ENCODE results near the gene CAP1.

CAP1 gene

GRCh38 chr1:40102038-40102437, 61.5 kb downstream of the CAP1 start:
- Histone ChIP-seq H3K4me1 (ENCODE audit: low read length) (peaks cover 5% of the 10 kb centered on the region; the same call in 1 of the 2 replicates), H3K4me2 (ENCODE audit: low read depth, low read length) (no peak overlapping the region), H3K79me2 (ENCODE audit: low read length) (no peaks in the 10 kb centered on the region), H3K36me3 (replicated peaks; ENCODE audit: insufficient read depth, low read length) (no peaks in the 10 kb centered on the region), H4K20me1 (ENCODE audit: insufficient read depth, low read length) (no peaks in the 10 kb centered on the region), H3K9me2 (replicated peaks; ENCODE audit: insufficient read depth, low read length) (no peaks in the 10 kb centered on the region), H3K27me3 (replicated peaks; ENCODE audit: insufficient read depth, low read length) (no peaks in the 10 kb centered on the region), H2AFZ (ENCODE audit: low read length) (no peak overlapping the region), H3K9me3 (replicated peaks; ENCODE audit: insufficient read depth, low read length) (no peaks in the 10 kb centered on the region), H3K27ac (ENCODE audit: low read length) (no peak overlapping the region), H3K4me3 (ENCODE audit: low read length) (no peak overlapping the region), H3K9ac (ENCODE audit: low read length) (no peak overlapping the region), H3F3A (ENCODE audit: insufficient read depth, low read length) (no peaks in the 10 kb centered on the region)
- TF ChIP-seq CTCF (IDR thresholded peaks at IDR 0.05; ENCODE audit: low read length) (no peak), EZH2phosphoT487 (IDR thresholded peaks at IDR 0.05; ENCODE audit: low read length) (no peak), EZH2 (optimal IDR thresholded peaks at IDR 0.05; ENCODE audit: low read depth, low read length) (no peak)
- no peak for DNase-seq

GRCh38 chr1:40102896-40103295, 62.4 kb downstream of the CAP1 start:
- H3K4me2 ChIP-seq (ENCODE audit: low read depth, low read length): no peak overlapping the region
- no peak overlapping the region for H3K4me3 ChIP-seq (ENCODE audit: low read length)
- H3K79me2 ChIP-seq (ENCODE audit: low read length): no peaks in the 10 kb centered on the region
- DNase-seq: no peak
- no peak overlapping the region for H2AFZ ChIP-seq (ENCODE audit: low read length)
- no peaks in the 10 kb centered on the region for H3K9me3 ChIP-seq (replicated peaks; ENCODE audit: insufficient read depth, low read length)
- no peaks in the 10 kb centered on the region for H3K4me1 ChIP-seq (ENCODE audit: low read length)
- H3F3A ChIP-seq (ENCODE audit: insufficient read depth, low read length): no peaks in the 10 kb centered on the region
- TF ChIP-seq CTCF (IDR thresholded peaks at IDR 0.05; ENCODE audit: low read length): no peak
- TF ChIP-seq EZH2 (optimal IDR thresholded peaks at IDR 0.05; ENCODE audit: low read depth, low read length): no peak
- TF ChIP-seq EZH2phosphoT487 (IDR thresholded peaks at IDR 0.05; ENCODE audit: low read length): no peak
- H3K9me2 ChIP-seq (replicated peaks; ENCODE audit: insufficient read depth, low read length): no peaks in the 10 kb centered on the region
- H3K27me3 ChIP-seq (replicated peaks; ENCODE audit: insufficient read depth, low read length): no peaks in the 10 kb centered on the region
- no peak overlapping the region for H3K27ac ChIP-seq (ENCODE audit: low read length)
- H3K9ac ChIP-seq (ENCODE audit: low read length): no peak overlapping the region
- H4K20me1 ChIP-seq (ENCODE audit: insufficient read depth, low read length): no peaks in the 10 kb centered on the region
- H3K36me3 ChIP-seq (replicated peaks; ENCODE audit: insufficient read depth, low read length): no peaks in the 10 kb centered on the region

DNA sequence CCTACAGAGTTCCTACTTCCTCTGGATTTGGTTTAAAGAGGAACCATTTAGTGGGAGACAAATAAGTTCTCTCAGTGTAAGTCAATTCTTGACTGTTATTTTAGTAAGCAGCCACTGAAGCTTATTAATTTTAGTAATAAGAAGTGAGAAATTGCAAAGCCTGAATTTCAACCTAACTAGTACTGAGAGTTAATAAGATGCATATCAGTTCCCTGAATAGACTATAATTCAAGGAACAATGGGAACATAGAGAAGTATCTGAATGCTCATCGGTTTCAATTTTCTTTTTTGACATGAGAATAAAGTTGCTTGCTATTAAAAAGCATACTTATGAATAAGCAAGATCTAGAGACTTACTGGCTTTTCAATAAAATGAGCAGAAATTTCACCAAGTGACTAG, 64.5 kb downstream of the CAP1 start:
- H3K27ac ChIP-seq (ENCODE audit: low read length): no peak overlapping the region
- H3K4me1 ChIP-seq (ENCODE audit: low read length): no peaks in the 10 kb centered on the region
- no peaks in the 10 kb centered on the region for H3K79me2 ChIP-seq (ENCODE audit: low read length)
- no peaks in the 10 kb centered on the region for H3K27me3 ChIP-seq (replicated peaks; ENCODE audit: insufficient read depth, low read length)
- H3K9me2 ChIP-seq (replicated peaks; ENCODE audit: insufficient read depth, low read length): no peaks in the 10 kb centered on the region
- H3K36me3 ChIP-seq (replicated peaks; ENCODE audit: insufficient read depth, low read length): no peaks in the 10 kb centered on the region
- TF ChIP-seq CTCF (IDR thresholded peaks at IDR 0.05; ENCODE audit: low read length) (no peak), EZH2phosphoT487 (IDR thresholded peaks at IDR 0.05; ENCODE audit: low read length) (no peak), EZH2 (optimal IDR thresholded peaks at IDR 0.05; ENCODE audit: low read depth, low read length) (no peak)
- no peak for DNase-seq
- no peaks in the 10 kb centered on the region for H4K20me1 ChIP-seq (ENCODE audit: insufficient read depth, low read length)
- no peak overlapping the region for H2AFZ ChIP-seq (ENCODE audit: low read length)
- no peak overlapping the region for H3K4me2 ChIP-seq (ENCODE audit: low read depth, low read length)
- H3K9ac ChIP-seq (ENCODE audit: low read length): no peak overlapping the region
- H3K4me3 ChIP-seq (ENCODE audit: low read length): no peak overlapping the region
- H3F3A ChIP-seq (ENCODE audit: insufficient read depth, low read length): no peaks in the 10 kb centered on the region
- no peaks in the 10 kb centered on the region for H3K9me3 ChIP-seq (replicated peaks; ENCODE audit: insufficient read depth, low read length)
